Fibroblast of lung (primary cell): ENCODE results near the gene MTA2. TPM values are rescaled to one million over a fixed set of nuclear protein-coding genes. Genes with fewer than 3 reads are reported as not detected.

Experiments used
- DNase-seq, 2 donors: peaks; one replicate each; pipeline versions ENCODE4 v3.0.0 to v3.0.0-alpha.2; 2010; ENCODE audit warnings: low read depth in 2 of 2
- H2AFZ ChIP-seq: 2 replicates; pipeline ENCODE4 v1.5.1; 2012; ENCODE audit warnings: low read length, control low read depth, inconsistent platforms
- H3K27ac ChIP-seq: 2 replicates; pipeline ENCODE4 v1.5.1; 2011; ENCODE audit warnings: low read length, control low read depth; ENCODE audit not compliant: insufficient read depth
- H3K27me3 ChIP-seq: 2 replicates; pipeline ENCODE4 v1.5.1; 2011; ENCODE audit warnings: mild to moderate bottlenecking, low read length; ENCODE audit not compliant: control insufficient read depth, insufficient read depth
- H3K36me3 ChIP-seq: 2 replicates; pipeline ENCODE4 v1.5.1; 2011; ENCODE audit warnings: low read length; ENCODE audit not compliant: control insufficient read depth, insufficient read depth
- H3K4me1 ChIP-seq: 2 replicates; pipeline ENCODE4 v1.5.1; 2011; ENCODE audit warnings: low read length; ENCODE audit not compliant: control insufficient read depth, insufficient read depth; ENCODE audit errors: extremely low read depth
- H3K4me2 ChIP-seq: 2 replicates; pipeline ENCODE4 v1.5.1; 2011; ENCODE audit warnings: low read length, control low read depth; ENCODE audit not compliant: insufficient read depth; ENCODE audit errors: extremely low read depth
- H3K4me3 ChIP-seq, 4 experiments: fragments of 200-600 bp in 1 of 4; sonication (generic) in 1 of 4; replicated peaks in 1 of 4; 2 replicates each; pipeline ENCODE4 v1.5.1; 2011 to 2016; ENCODE audit warnings: low read length in 4 of 4, low read depth in 3 of 4, mild to moderate bottlenecking in 3 of 4, control low read depth in 2 of 4, inconsistent platforms in 1 of 4, mixed read lengths in 1 of 4; ENCODE audit not compliant: insufficient read depth in 1 of 4; ENCODE audit errors: control extremely low read depth in 1 of 4
- H3K79me2 ChIP-seq: 2 replicates; pipeline ENCODE4 v1.5.1; 2012; ENCODE audit warnings: mild to moderate bottlenecking, low read length, inconsistent platforms; ENCODE audit not compliant: control insufficient read depth, insufficient read depth
- H3K9ac ChIP-seq: 2 replicates; pipeline ENCODE4 v1.5.1; 2011; ENCODE audit warnings: mild to moderate bottlenecking, low read length, control low read depth; ENCODE audit not compliant: insufficient read depth
- H3K9me3 ChIP-seq: 2 replicates; pipeline ENCODE4 v1.5.1; 2012; ENCODE audit warnings: low read depth, low read length; ENCODE audit not compliant: control insufficient read depth, insufficient read depth
- H4K20me1 ChIP-seq: 2 replicates; pipeline ENCODE4 v1.5.1; 2011; ENCODE audit warnings: low read length; ENCODE audit not compliant: control insufficient read depth, insufficient read depth; ENCODE audit errors: extremely low read depth
- CTCF ChIP-seq, 2 donors: IDR thresholded peaks in 1 of 2; conservative IDR thresholded peaks in 1 of 2; 1 replicate in 1 of 2; 2 replicates in 1 of 2; pipeline ENCODE4 v1.5.1; 2011 to 2012; ENCODE audit warnings: low read length in 2 of 2, control low read depth in 1 of 2, inconsistent platforms in 1 of 2, low read depth in 1 of 2, mild to moderate bottlenecking in 1 of 2
- EZH2 ChIP-seq: IDR thresholded peaks from 2 replicates; pipeline ENCODE4 v1.5.1; 2012; ENCODE audit warnings: low read length, control low read depth, mild to moderate bottlenecking; ENCODE audit errors: missing control alignments
- polyA plus RNA-seq, 2 donors: library from polyadenylated mRNA; depleted of rRNA in 1 of 2; stranded (reverse) in 1 of 2; unstranded in 1 of 2; fragments of >200 nt; gene quantifications; 2 replicates each; pipeline ENCODE4 v1.2.1, GENCODE V29; 2011 to 2012; ENCODE audit warnings: missing spikeins in 1 of 2
- total RNA-seq: library from RNA; depleted of rRNA; stranded (reverse); fragments of >200 nt; gene quantifications from 2 replicates; pipeline ENCODE4 v1.2.1, GENCODE V29; 2014

The MTA2 gene
- total and polyA plus RNA-seq, 2 donors (not counting 1 experiment from before 2014, with no cell fraction given): 31.4 to 117 TPM

- no peak for DNase-seq
- Histone ChIP-seq H4K20me1 (no peaks in the 10 kb centered on the region), H3K27ac (no peak overlapping the region), H3K36me3 (peaks cover 13% of the 10 kb centered on the region), H3K27me3 (no peaks in the 10 kb centered on the region), H3K9ac (no peak overlapping the region), H3K9me3 (no peaks in the 10 kb centered on the region), H3K4me1 (peaks cover 8% of the 10 kb centered on the region), H3K4me2 (no peak overlapping the region), H3K4me3 (no peak overlapping the region), H3K79me2 (peaks cover 44% of the 10 kb centered on the region), H2AFZ (no peak overlapping the region)
- TF ChIP-seq EZH2: no peak
- TF ChIP-seq CTCF (conservative IDR thresholded peaks at IDR 0.05 in 1 of 2, IDR thresholded peaks at IDR 0.05 in 1 of 2; ENCODE audit: low read depth in 1 of 2, low read length in 2 of 2): no peak
These were observed 47.3 kb upstream of the MTA2 start for GRCh38 chr11:62648967-62649364.

DNA sequence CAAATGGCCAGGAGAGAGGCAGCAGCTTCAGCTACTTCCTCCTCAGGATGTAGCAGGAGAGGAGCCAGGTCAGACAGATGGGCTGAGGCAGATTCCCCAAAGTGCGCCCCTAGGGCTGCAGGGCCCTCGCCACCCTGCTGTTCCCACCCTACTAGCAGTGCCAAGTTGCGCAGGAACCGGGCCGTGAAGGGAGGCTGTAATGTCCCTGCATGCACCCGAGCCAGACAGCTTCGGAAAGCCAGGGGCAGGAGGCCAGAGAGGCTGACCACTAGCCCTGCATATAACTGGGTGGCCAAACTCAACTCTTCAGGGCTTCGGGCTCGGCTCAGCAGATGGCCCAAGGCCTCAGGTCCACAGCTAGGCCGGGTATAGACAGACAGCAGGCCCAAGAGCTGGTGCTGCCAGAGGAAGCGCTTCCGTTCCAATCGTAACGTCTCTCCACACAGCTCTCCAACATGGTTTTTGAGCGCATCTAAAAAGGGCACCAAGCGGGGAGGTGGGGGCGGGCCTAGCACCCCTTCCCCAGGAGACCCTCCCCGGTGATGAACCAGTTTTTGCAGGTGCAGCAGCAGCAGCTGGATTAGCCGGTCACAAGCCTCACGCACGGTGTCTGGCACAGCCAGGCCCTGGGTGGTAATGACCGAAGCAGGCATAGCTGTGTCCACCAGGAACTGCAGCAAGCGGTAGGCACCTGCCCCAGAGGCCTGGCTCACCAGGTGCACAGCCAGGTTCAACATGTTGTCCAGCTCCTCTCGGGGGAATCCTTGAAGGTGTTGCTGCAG, 46.7 kb upstream of the MTA2 start:
- peaks cover 50% of the 10 kb centered on the region for H3K79me2 ChIP-seq
- H3K9me3 ChIP-seq: no peaks in the 10 kb centered on the region
- H3K9ac ChIP-seq: no peak overlapping the region
- H3K4me2 ChIP-seq: no peak overlapping the region
- peaks cover 15% of the 10 kb centered on the region for H3K36me3 ChIP-seq
- H3K27ac ChIP-seq: no peak overlapping the region
- peaks cover 8% of the 10 kb centered on the region for H3K4me1 ChIP-seq
- no peaks in the 10 kb centered on the region for H4K20me1 ChIP-seq
- no peak overlapping the region for H3K4me3 ChIP-seq
- H2AFZ ChIP-seq: no peak overlapping the region
- no peaks in the 10 kb centered on the region for H3K27me3 ChIP-seq
- TF ChIP-seq EZH2 (no peak), CTCF (conservative IDR thresholded peaks at IDR 0.05 in 1 of 2, IDR thresholded peaks at IDR 0.05 in 1 of 2; ENCODE audit: low read depth in 1 of 2, low read length in 2 of 2) (no peak)
- no peak for DNase-seq

- Histone ChIP-seq H4K20me1 (no peaks in the 10 kb centered on the region), H3K27me3 (no peaks in the 10 kb centered on the region), H3K4me3 (no peak overlapping the region), H3K36me3 (peaks cover 15% of the 10 kb centered on the region), H3K9ac (no peak overlapping the region), H3K4me1 (peaks cover 8% of the 10 kb centered on the region), H3K79me2 (peaks cover 52% of the 10 kb centered on the region), H3K9me3 (no peaks in the 10 kb centered on the region), H2AFZ (no peak overlapping the region), H3K27ac (no peak overlapping the region), H3K4me2 (no peak overlapping the region)
- TF ChIP-seq CTCF (conservative IDR thresholded peaks at IDR 0.05 in 1 of 2, IDR thresholded peaks at IDR 0.05 in 1 of 2; ENCODE audit: low read depth in 1 of 2, low read length in 2 of 2): no peak
- DNase-seq: no peak
These were observed 45.9 kb upstream of the MTA2 start for GRCh38 chr11:62647609-62648005.
